NCI-H1436 (cell line): ENCODE results near the gene LCORL.
A peak's percentile ranks its signal among the peaks of the same experiment; 100 is the strongest.
"Not testable (repeated sequence)": the region's sequence is repeated elsewhere in the genome, so short reads cannot be mapped to it uniquely, and the experiment has no call there.

ENCODE experiments used
- DNase-seq: peaks from one replicate; lab custom pipeline; 2025; lab: John Stamatoyannopoulos, UW

Gene LCORL

GRCh38 chr4:18021720-18022571, at the start of gene LCORL:
Gene LCORL (minus strand): TSS chr4:18021755. CDS start chr4:18021751, 4 bp downstream.
- DNase-seq, result peak; percentile 78

- DNase-seq, result no peak
Measured at GRCh38 chr4:18069810-18070209, 48.3 kb upstream of the LCORL start.

GRCh38 chr4:18067031-18067430, 45.5 kb upstream of the LCORL start:
- DNase-seq, result no peak

GRCh38 chr4:18063079-18063478, 41.5 kb upstream of the LCORL start:
- no peak for DNase-seq

- DNase-seq, result no peak
Measured at GRCh38 chr4:18057821-18058533, 36.4 kb upstream of the LCORL start.

- DNase-seq, result no peak
Measured at GRCh38 chr4:18056030-18056429, 34.5 kb upstream of the LCORL start.

GRCh38 chr4:18052158-18052557, 30.6 kb upstream of the LCORL start:
- DNase-seq, result no peak

GRCh38 chr4:18051281-18051680, 29.7 kb upstream of the LCORL start:
- no peak for DNase-seq

GRCh38 chr4:18050448-18050847, 28.9 kb upstream of the LCORL start:
- DNase-seq, result no peak

- DNase-seq, result no peak
Measured at GRCh38 chr4:18049446-18049845, 27.9 kb upstream of the LCORL start.

GRCh38 chr4:18042754-18043153, 21.2 kb upstream of the LCORL start:
- no peak for DNase-seq

- DNase-seq, result no peak
Measured at GRCh38 chr4:18042012-18042411, 20.5 kb upstream of the LCORL start.

- DNase-seq, result no peak
Measured at GRCh38 chr4:18041114-18041513, 19.6 kb upstream of the LCORL start.

GRCh38 chr4:18039113-18039512, 17.6 kb upstream of the LCORL start:
- DNase-seq, result no peak

GRCh38 chr4:18036369-18036768, 14.8 kb upstream of the LCORL start:
- not testable (repeated sequence) for DNase-seq

GRCh38 chr4:18034099-18034498, 12.5 kb upstream of the LCORL start:
- DNase-seq, result no peak

GRCh38 chr4:18033111-18034085, 11.8 kb upstream of the LCORL start:
- no peak for DNase-seq

GRCh38 chr4:18025288-18025687, 3.7 kb upstream of the LCORL start:
- DNase-seq, result no peak

- DNase-seq, result no peak
Measured at GRCh38 chr4:18022572-18023050, 1.1 kb upstream of the LCORL start.

- DNase-seq, result no peak
Measured at GRCh38 chr4:18021470-18021719, 160 bp downstream of the LCORL start.

- DNase-seq, result peak; percentile 28
Measured at GRCh38 chr4:18020671-18021469, 685 bp downstream of the LCORL start.
